ENCODE data around the gene KIF21A.
"Not testable (repeated sequence)": the region's sequence is repeated elsewhere in the genome, so short reads cannot be mapped to it uniquely, and the experiment has no call there.

Gene KIF21A

GRCh38 chr12:39352471-39353017 lies 90.4 kb downstream of the KIF21A start:
- no peak for DNase-seq (ENCODE audit: extremely low read depth in 1 of 2, low read depth in 1 of 2)

GRCh38 chr12:39351153-39351552 lies 91.8 kb downstream of the KIF21A start:
- DNase-seq (ENCODE audit: extremely low read depth in 1 of 2, low read depth in 1 of 2): no peak

GRCh38 chr12:39348941-39349626 lies 93.8 kb downstream of the KIF21A start:
- no peak for DNase-seq (ENCODE audit: extremely low read depth in 1 of 2, low read depth in 1 of 2)

- DNase-seq (ENCODE audit: extremely low read depth in 1 of 2, low read depth in 1 of 2): no peak
Observed at GRCh38 chr12:39348523-39348922, 94.4 kb downstream of the KIF21A start.

GRCh38 chr12:39344926-39345325 lies 98.0 kb downstream of the KIF21A start:
- DNase-seq (ENCODE audit: extremely low read depth in 1 of 2, low read depth in 1 of 2): no peak

- DNase-seq (ENCODE audit: extremely low read depth in 1 of 2, low read depth in 1 of 2): no peak
Observed at GRCh38 chr12:39343665-39344064, 99.3 kb downstream of the KIF21A start.

- no peak for DNase-seq (ENCODE audit: extremely low read depth in 1 of 2, low read depth in 1 of 2)
Observed at GRCh38 chr12:39341761-39342160, 101.2 kb downstream of the KIF21A start.

GRCh38 chr12:39341179-39341578 lies 101.7 kb downstream of the KIF21A start:
- DNase-seq (ENCODE audit: extremely low read depth in 1 of 2, low read depth in 1 of 2): no peak

GRCh38 chr12:39332661-39333175 lies 110.2 kb downstream of the KIF21A start:
- no peak for DNase-seq (ENCODE audit: extremely low read depth in 1 of 2, low read depth in 1 of 2)

- no peak for DNase-seq (ENCODE audit: extremely low read depth in 1 of 2, low read depth in 1 of 2)
Observed at GRCh38 chr12:39331539-39332261, 111.2 kb downstream of the KIF21A start.

GRCh38 chr12:39329876-39330275 lies 113.0 kb downstream of the KIF21A start:
- no peak for DNase-seq (ENCODE audit: extremely low read depth in 1 of 2, low read depth in 1 of 2)

- no peak for DNase-seq (ENCODE audit: extremely low read depth in 1 of 2, low read depth in 1 of 2)
Observed at GRCh38 chr12:39329018-39329417, 113.9 kb downstream of the KIF21A start.

GRCh38 chr12:39327965-39328364 lies 115.0 kb downstream of the KIF21A start:
- no peak for DNase-seq (ENCODE audit: extremely low read depth in 1 of 2, low read depth in 1 of 2)

- DNase-seq (ENCODE audit: extremely low read depth in 1 of 2, low read depth in 1 of 2): no peak
Observed at GRCh38 chr12:39327510-39327909, 115.4 kb downstream of the KIF21A start.

- no peak for DNase-seq (ENCODE audit: extremely low read depth in 1 of 2, low read depth in 1 of 2)
Observed at GRCh38 chr12:39319180-39319579, 123.7 kb downstream of the KIF21A start.

GRCh38 chr12:39314547-39314946 lies 128.4 kb downstream of the KIF21A start:
- no peak for DNase-seq (ENCODE audit: extremely low read depth in 1 of 2, low read depth in 1 of 2)

GRCh38 chr12:39309516-39309915 lies 133.4 kb downstream of the KIF21A start:
- no peak for DNase-seq (ENCODE audit: extremely low read depth in 1 of 2, low read depth in 1 of 2)

- DNase-seq (ENCODE audit: extremely low read depth in 1 of 2, low read depth in 1 of 2): no peak
Observed at GRCh38 chr12:39301422-39301821, 141.5 kb downstream of the KIF21A start.

GRCh38 chr12:39300799-39301198 lies 142.1 kb downstream of the KIF21A start:
- DNase-seq (ENCODE audit: extremely low read depth in 1 of 2, low read depth in 1 of 2): no peak

- no peak for DNase-seq (ENCODE audit: extremely low read depth in 1 of 2, low read depth in 1 of 2)
Observed at GRCh38 chr12:39297891-39298290, 145.0 kb downstream of the KIF21A start.

- DNase-seq (ENCODE audit: extremely low read depth in 1 of 2, low read depth in 1 of 2): no peak
Observed at GRCh38 chr12:39296496-39296895, 146.4 kb downstream of the KIF21A start.

GRCh38 chr12:39295593-39295992 lies 147.3 kb downstream of the KIF21A start:
- not testable (repeated sequence) for DNase-seq (ENCODE audit: extremely low read depth in 1 of 2, low read depth in 1 of 2)
